Breast epithelium (tissue), 3 donors: ENCODE results near the gene PKD1.

ENCODE experiments used
- POLR2A ChIP-seq: fragments of 450-650 bp; IDR thresholded peaks from one replicate; pipeline ENCODE4 v1.6.1; 2016; ENCODE audit warnings: antibody characterized with exemption, mild to moderate bottlenecking, moderate library complexity
- TF ChIP-seq, protein P1 (sequence below), 3 donors: fragments of 450-650 bp; IDR thresholded peaks; one replicate each; pipeline ENCODE4 v1.5.1; 2016 to 2017; ENCODE audit warnings: antibody characterized with exemption in 3 of 3, mild to moderate bottlenecking in 3 of 3, moderate library complexity in 3 of 3

DNA sequence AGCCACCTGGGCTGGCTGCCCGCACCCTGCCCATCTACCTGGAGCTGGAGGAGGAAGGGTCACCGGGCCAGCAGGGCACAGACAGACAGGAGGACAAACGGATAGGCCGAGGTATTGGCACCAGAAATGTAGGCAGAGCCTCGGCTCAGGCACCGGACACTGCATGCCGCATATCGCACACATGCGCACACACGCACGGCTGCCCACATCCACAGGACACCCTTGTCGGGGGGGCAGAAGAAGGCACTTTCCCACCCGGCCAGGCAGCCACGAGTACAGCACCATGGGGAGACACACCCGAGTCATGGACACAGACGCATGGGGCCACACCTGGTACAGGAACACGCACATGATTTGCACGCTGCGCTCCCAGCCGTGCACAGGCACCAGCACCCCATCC, 46.3 kb upstream of the PKD1 start:
- TF ChIP-seq, protein P1, sequence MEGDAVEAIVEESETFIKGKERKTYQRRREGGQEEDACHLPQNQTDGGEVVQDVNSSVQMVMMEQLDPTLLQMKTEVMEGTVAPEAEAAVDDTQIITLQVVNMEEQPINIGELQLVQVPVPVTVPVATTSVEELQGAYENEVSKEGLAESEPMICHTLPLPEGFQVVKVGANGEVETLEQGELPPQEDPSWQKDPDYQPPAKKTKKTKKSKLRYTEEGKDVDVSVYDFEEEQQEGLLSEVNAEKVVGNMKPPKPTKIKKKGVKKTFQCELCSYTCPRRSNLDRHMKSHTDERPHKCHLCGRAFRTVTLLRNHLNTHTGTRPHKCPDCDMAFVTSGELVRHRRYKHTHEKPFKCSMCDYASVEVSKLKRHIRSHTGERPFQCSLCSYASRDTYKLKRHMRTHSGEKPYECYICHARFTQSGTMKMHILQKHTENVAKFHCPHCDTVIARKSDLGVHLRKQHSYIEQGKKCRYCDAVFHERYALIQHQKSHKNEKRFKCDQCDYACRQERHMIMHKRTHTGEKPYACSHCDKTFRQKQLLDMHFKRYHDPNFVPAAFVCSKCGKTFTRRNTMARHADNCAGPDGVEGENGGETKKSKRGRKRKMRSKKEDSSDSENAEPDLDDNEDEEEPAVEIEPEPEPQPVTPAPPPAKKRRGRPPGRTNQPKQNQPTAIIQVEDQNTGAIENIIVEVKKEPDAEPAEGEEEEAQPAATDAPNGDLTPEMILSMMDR (IDR thresholded peaks at IDR 0.05): no peak
- TF ChIP-seq POLR2A: no peak
